Right hindlimb (tissue), 1 donor: ENCODE results near the gene APOL6.
A peak's percentile ranks its signal among the peaks of the same experiment; 100 is the strongest.
"Not testable (repeated sequence)": the region's sequence is repeated elsewhere in the genome, so short reads cannot be mapped to it uniquely, and the experiment has no call there.

Source experiments
- DNase-seq: peaks from one replicate; pipeline ENCODE4 v3.0.0-alpha.2; 2018

The APOL6 gene

GRCh38 chr22:35618427-35619223, 29.6 kb upstream of the APOL6 start:
- no peak for DNase-seq

GRCh38 chr22:35619336-35620094, 28.7 kb upstream of the APOL6 start:
- DNase-seq = no peak

GRCh38 chr22:35620624-35621251, 27.5 kb upstream of the APOL6 start:
- DNase-seq = peak; percentile 78

DNA sequence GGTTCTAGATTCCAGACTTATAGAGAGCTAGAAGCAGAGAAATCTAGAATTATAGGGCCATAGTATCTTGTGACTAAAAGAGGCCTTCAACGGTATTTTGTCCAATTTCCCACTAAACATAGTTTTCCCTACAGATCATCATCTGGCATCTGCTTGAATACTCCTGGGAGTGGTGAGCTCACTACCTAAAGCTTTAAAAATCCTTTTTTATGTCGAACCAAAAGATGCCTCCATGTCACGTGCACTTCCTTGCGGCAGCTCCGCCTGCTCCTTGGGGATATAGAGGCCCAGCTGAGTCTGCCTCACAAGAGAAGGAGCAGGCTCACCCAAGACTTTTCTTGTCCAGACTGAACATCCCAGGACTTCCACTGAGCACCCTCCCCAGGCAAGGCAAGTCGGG, 26.8 kb upstream of the APOL6 start:
- no peak for DNase-seq

GRCh38 chr22:35622191-35622913, 25.9 kb upstream of the APOL6 start:
- DNase-seq = peak; percentile 80

DNA sequence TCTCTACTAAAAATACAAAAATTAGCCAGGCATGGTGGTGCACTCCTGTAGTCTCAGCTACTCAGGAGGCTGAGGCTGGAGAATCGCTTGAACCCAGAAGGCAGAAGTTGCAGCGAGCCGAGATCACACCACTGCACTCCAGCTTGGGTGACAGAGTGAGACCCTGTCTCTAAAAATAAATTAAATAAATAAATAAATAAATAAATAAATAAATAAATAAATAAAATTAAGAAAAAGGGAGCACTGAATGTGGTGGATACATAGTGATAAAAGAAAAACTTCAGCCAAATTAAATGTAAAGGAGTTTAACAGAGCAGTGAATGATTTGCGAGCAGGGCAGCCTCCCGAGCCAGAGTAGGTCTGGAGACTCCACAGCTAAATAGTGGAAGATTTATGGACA, 24.4 kb upstream of the APOL6 start:
- not testable (repeated sequence) for DNase-seq

DNA sequence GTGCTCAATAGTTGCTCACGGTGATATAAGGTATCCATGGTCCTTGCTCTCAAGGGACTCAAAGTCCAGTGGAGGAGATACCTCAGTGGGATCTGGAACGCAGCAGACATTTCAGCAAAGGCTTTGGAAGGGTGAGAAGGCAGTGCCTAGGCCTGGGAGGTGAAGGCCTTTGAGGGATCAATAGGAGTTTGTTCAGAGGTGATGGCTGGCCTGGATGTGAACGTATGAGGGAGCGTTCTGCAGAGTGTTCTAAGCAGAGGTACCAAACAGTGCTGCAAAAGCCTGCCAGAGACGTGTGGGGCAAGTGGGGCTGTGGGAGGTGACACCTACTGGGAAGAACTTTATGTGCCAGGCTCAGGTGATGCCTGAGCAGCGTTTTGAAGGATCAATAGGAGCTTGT, 23.7 kb upstream of the APOL6 start:
- DNase-seq = no peak

- no peak for DNase-seq
Observed at GRCh38 chr22:35625763-35626432, 22.3 kb upstream of the APOL6 start.

DNA sequence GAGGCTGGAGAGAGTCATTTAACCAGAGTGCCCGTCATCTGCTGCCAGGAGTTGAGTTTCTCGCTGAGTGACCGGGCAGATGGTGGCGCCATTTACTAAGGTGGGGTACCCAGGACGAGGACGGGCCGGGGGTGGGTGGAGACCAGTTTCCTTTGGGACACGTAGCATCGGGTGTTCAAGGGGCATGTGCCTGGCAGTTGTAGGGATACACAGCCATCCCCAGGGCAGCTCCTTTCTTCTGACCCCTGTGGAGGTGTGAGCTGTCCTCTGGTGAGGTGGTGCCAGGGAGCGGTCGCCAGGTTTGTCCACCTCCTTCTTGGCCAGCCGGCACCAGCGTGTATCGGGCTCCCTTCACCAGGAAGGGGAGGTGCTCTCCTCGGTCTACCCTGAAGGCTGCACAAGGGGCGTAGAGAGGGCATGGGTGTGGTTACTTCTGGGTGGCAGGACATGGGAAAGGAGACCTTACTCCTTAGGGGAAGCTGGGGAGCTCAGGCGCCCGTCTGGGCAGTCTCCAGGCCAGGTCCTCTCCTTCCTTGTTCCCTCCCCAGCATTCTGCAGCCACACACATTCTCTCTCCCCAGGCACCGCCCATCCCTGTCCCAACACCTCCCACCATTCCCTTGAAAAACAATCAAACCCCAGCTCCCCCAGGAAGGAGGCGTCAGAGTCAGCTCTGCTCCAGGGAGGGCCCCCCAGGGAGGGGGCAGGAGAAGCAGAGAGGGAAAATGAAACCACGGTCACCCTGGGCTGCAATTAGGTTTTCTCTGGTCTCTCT, 20.8 kb upstream of the APOL6 start:
- DNase-seq = peak; percentile 84

GRCh38 chr22:35628732-35629131, 19.5 kb upstream of the APOL6 start:
- DNase-seq = no peak

- DNase-seq = peak; percentile 79
Observed at GRCh38 chr22:35629406-35630216, 18.6 kb upstream of the APOL6 start.

- no peak for DNase-seq
Observed at GRCh38 chr22:35630387-35630793, 17.9 kb upstream of the APOL6 start.

DNA sequence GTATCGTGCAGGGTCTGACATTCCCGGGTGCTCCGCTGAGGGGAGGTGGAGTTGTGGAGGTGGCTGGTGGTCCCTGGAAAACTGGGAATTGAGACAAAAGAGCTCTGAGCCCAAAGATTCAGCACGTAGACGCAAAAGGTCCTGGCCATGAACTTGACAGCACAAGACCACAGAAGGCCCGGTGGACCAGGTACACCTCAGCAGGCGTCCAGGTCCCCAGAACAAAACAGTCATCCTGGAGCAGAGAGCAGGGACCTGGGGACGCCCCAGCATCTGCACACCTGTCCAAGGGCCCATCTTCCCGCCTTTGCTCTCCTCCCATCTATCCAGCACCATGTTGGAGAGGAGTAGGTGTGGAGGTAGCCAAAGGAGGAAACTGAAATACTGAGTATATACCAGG, 17.4 kb upstream of the APOL6 start:
- no peak for DNase-seq

- no peak for DNase-seq
Observed at GRCh38 chr22:35631597-35631996, 16.6 kb upstream of the APOL6 start.

DNA sequence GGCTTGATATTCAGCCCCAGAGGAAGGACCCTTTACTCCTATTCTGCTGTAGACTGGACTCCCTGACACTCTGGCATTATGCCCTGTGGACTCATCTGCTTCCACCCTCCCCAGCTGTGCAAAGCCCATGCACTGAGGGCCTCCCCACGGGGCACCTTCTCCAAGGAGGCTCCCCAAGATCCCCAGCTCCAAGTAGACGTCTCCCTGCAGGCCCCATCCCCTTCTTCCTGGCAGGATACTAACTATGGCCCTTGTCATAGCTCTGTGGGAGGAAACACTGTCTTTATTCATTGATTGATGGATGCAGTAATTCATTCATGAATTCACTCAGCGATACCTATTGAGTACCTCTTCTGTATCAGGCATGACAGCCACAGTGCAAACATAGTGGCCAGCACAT, 15.3 kb upstream of the APOL6 start:
- DNase-seq = no peak

DNA sequence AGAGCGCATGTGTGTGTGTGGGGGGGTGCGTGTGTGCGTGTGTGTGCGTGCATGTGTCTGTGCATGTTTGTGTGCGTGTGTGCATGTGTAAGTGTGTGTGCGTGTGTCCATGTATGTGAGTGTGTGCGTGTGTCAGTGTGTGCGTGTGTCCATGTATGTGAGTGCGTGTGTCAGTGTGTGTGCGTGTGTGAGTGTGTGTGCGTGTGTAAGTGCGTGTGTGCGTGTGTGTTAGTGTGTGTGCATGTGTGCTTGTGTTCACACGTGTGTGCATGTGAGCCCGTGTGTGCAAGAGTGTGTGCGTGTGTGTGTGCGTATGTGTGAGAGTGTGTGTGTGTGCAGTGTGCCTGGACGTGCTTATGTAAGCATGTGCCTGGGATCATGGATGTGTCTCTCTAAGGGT, 14.7 kb upstream of the APOL6 start:
- no peak for DNase-seq

GRCh38 chr22:35634015-35634414, 14.2 kb upstream of the APOL6 start:
- DNase-seq = no peak

- no peak for DNase-seq
Observed at GRCh38 chr22:35634943-35635540, 13.2 kb upstream of the APOL6 start.

DNA sequence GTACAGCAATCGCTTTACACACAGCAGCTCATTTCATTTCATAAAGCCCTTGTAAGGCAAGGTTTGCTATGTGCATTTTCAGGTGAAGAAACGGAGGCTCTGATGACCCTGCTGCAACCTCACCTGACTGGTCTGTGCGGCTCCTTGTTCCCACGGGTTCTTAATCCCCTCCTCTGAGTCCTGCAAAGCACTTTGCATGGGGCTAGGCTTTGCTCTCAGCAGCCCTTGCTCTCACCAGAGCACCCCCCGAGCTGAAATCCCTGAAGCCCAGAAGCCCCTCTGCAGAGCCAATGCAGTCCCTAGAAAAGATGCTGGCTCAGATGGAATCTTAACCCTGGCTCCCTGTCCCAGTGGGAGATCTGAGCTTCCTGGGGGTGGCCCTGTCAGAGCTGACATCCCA, 11.0 kb upstream of the APOL6 start:
- no peak for DNase-seq

- no peak for DNase-seq
Observed at GRCh38 chr22:35638001-35638400, 10.2 kb upstream of the APOL6 start.
